K562 (cell line): Measurements from ENCODE around the gene SAPCD1. TPM values are rescaled to one million over a fixed set of nuclear protein-coding genes. Genes with fewer than 3 reads are reported as not detected.
A peak's percentile ranks its signal among the peaks of the same experiment; 100 is the strongest.

Experiments
- KLF6 ChIP-seq: fragments of 250-450 bp; sonication (Bioruptor Pico); IDR thresholded peaks from 2 replicates; pipeline ENCODE4 v1.4.0; 2020; ENCODE audit warnings: mild to moderate bottlenecking, moderate library complexity, borderline replicate concordance
- PML ChIP-seq: IDR thresholded peaks from 2 replicates; pipeline ENCODE4 v1.6.1; 2012; ENCODE audit warnings: low read length, inconsistent platforms
- RHOXF2B ChIP-seq: fragments of 250-450 bp; sonication (Bioruptor Pico); conservative IDR thresholded peaks from 2 replicates; pipeline ENCODE4 v1.5.1; 2021
- THRB ChIP-seq: fragments of 450-650 bp; formaldehyde crosslinking; conservative IDR thresholded peaks from 2 replicates; pipeline ENCODE4 v1.4.0; 2022; ENCODE audit warnings: mild to moderate bottlenecking, missing genetic modification characterization
- ZBTB40 ChIP-seq, 2 experiments: fragments of 450-650 bp in 1 of 2; sonication (generic) in 1 of 2; formaldehyde crosslinking in 1 of 2; IDR thresholded peaks; 2 replicates each; pipeline versions ENCODE4 v1.7.1 to v1.9.0; 2016 to 2022; ENCODE audit warnings: inconsistent platforms in 1 of 2, mild to moderate bottlenecking in 1 of 2, missing genetic modification reagents in 1 of 2
- ZFP1 ChIP-seq: fragments of 450-650 bp; formaldehyde crosslinking; IDR thresholded peaks from 2 replicates; pipeline ENCODE4 v1.4.0; 2020; ENCODE audit warnings: mild to moderate bottlenecking, mixed read lengths
- ZNF444 ChIP-seq: fragments of 250-450 bp; sonication (Bioruptor Pico); IDR thresholded peaks from 2 replicates; pipeline ENCODE4 v1.4.0; 2020; ENCODE audit warnings: mild to moderate bottlenecking, moderate library complexity
- ZNF76 ChIP-seq: fragments of 250-450 bp; sonication (Bioruptor Pico); IDR thresholded peaks from 2 replicates; pipeline ENCODE4 v1.4.0; 2020; ENCODE audit warnings: mild to moderate bottlenecking, moderate library complexity, borderline replicate concordance
- polyA plus RNA-seq, 8 experiments: library from polyadenylated mRNA; depleted of rRNA in 4 of 8; stranded (reverse) in 5 of 8; unstranded in 3 of 8; fragments of >200 nt; fragmentation: Nextera tagmentation in 2 of 8; fragmentation: Illumina TruSeq in 1 of 8; extraction: Ambion mirVana in 2 of 8; extraction: Trizol in 1 of 8; gene quantifications; 2 replicates each; pipeline versions ENCODE4 v1.2.1 to v1.2.3, GENCODE V29; 2011 to 2014; ENCODE audit warnings: inconsistent platforms in 1 of 8, missing spikeins in 1 of 8
- total RNA-seq, 7 experiments: library from RNA; depleted of rRNA in 6 of 7; stranded (reverse); fragments of >200 nt in 6 of 7; fragmentation: Illumina TruSeq in 2 of 7; extraction: Trizol in 2 of 7; gene quantifications; 2 replicates each; pipeline versions ENCODE4 v1.2.1 to v1.2.3, GENCODE V29; 2011 to 2021; ENCODE audit warnings: low replicate concordance in 1 of 7
- TF ChIP-seq, protein P1 (sequence below): fragments of 250-450 bp; sonication (Bioruptor Pico); IDR thresholded peaks from 2 replicates; pipeline ENCODE4 v1.9.0; 2021; ENCODE audit warnings: mild to moderate bottlenecking, inconsistent platforms
- TF ChIP-seq, protein P2 (sequence below): fragments of 450-650 bp; IDR thresholded peaks from 2 replicates; pipeline ENCODE4 v1.6.1; 2016; ENCODE audit warnings: mild to moderate bottlenecking

SAPCD1 gene
- total and polyA plus RNA-seq, 9 of the 15 experiments (the other 6 are each of a cell fraction or from before 2014, with no cell fraction given) = 2.6 to 30.2 (median 7.4) TPM

- 0 out of 2 replicates have a peak, but pooled peaks have one; percentile 58 for TF ChIP-seq ZBTB40 (IDR thresholded peaks at IDR 0.05)
- no peak for TF ChIP-seq ZBTB40 (CRISPR knock-in tag; IDR thresholded peaks at IDR 0.05)
- 0 out of 2 replicates have a peak, but pooled peaks have one; percentile 60 for TF ChIP-seq ZNF444 (CRISPR knock-in tag)
- TF ChIP-seq KLF6 (CRISPR knock-in tag) = peak; percentile 88; the same call in 1 of the 2 replicates
- no peak for TF ChIP-seq PML
- TF ChIP-seq, protein P1, sequence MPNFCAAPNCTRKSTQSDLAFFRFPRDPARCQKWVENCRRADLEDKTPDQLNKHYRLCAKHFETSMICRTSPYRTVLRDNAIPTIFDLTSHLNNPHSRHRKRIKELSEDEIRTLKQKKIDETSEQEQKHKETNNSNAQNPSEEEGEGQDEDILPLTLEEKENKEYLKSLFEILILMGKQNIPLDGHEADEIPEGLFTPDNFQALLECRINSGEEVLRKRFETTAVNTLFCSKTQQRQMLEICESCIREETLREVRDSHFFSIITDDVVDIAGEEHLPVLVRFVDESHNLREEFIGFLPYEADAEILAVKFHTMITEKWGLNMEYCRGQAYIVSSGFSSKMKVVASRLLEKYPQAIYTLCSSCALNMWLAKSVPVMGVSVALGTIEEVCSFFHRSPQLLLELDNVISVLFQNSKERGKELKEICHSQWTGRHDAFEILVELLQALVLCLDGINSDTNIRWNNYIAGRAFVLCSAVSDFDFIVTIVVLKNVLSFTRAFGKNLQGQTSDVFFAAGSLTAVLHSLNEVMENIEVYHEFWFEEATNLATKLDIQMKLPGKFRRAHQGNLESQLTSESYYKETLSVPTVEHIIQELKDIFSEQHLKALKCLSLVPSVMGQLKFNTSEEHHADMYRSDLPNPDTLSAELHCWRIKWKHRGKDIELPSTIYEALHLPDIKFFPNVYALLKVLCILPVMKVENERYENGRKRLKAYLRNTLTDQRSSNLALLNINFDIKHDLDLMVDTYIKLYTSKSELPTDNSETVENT (CRISPR knock-in tag) = 0 out of 2 replicates have a peak, but pooled peaks have one; percentile 7
- peak; percentile 96 for TF ChIP-seq THRB (CRISPR knock-in tag)
- TF ChIP-seq, protein P2, sequence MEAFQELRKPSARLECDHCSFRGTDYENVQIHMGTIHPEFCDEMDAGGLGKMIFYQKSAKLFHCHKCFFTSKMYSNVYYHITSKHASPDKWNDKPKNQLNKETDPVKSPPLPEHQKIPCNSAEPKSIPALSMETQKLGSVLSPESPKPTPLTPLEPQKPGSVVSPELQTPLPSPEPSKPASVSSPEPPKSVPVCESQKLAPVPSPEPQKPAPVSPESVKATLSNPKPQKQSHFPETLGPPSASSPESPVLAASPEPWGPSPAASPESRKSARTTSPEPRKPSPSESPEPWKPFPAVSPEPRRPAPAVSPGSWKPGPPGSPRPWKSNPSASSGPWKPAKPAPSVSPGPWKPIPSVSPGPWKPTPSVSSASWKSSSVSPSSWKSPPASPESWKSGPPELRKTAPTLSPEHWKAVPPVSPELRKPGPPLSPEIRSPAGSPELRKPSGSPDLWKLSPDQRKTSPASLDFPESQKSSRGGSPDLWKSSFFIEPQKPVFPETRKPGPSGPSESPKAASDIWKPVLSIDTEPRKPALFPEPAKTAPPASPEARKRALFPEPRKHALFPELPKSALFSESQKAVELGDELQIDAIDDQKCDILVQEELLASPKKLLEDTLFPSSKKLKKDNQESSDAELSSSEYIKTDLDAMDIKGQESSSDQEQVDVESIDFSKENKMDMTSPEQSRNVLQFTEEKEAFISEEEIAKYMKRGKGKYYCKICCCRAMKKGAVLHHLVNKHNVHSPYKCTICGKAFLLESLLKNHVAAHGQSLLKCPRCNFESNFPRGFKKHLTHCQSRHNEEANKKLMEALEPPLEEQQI = no peak
- peak; percentile 11; the same call in 1 of the 2 replicates for TF ChIP-seq ZFP1 (CRISPR knock-in tag)
- 0 out of 2 replicates have a peak, but pooled peaks have one; percentile 58 for TF ChIP-seq RHOXF2B (CRISPR knock-in tag)
- peak; percentile 90 for TF ChIP-seq ZNF76 (CRISPR knock-in tag)
These were observed 36.7 kb upstream of the SAPCD1 start (continued) for GRCh38 chr6:31725502-31726350.
